Astrocyte (in vitro differentiated cells and primary cell): Measurements from ENCODE around the gene PODN.

ENCODE experiments used
- CTCF ChIP-seq: IDR thresholded peaks from 2 replicates; pipeline ENCODE4 v1.5.1; 2011; ENCODE audit warnings: low read depth, mild to moderate bottlenecking, inconsistent platforms, low read length, moderate library complexity; ENCODE audit not compliant: insufficient read depth
- EZH2 ChIP-seq: IDR thresholded peaks from 2 replicates; pipeline ENCODE4 v1.6.1; 2012; ENCODE audit warnings: mild to moderate bottlenecking, low read length, inconsistent platforms; ENCODE audit not compliant: insufficient read depth

- TF ChIP-seq CTCF, result no peak
- no peak for TF ChIP-seq EZH2
These were observed 53.6 kb downstream of the PODN start for GRCh38 chr1:53115403-53116306.
